ENCODE data around the gene CHCHD5. TPM values are rescaled to one million over a fixed set of nuclear protein-coding genes. Genes with fewer than 3 reads are reported as not detected.
"Not testable (repeated sequence)": the region's sequence is repeated elsewhere in the genome, so short reads cannot be mapped to it uniquely, and the experiment has no call there.

CHCHD5 gene
- total and polyA plus RNA-seq, 2 of the 4 experiments (the other 2 are of a cell fraction): 4.8 to 40.1 TPM

DNA sequence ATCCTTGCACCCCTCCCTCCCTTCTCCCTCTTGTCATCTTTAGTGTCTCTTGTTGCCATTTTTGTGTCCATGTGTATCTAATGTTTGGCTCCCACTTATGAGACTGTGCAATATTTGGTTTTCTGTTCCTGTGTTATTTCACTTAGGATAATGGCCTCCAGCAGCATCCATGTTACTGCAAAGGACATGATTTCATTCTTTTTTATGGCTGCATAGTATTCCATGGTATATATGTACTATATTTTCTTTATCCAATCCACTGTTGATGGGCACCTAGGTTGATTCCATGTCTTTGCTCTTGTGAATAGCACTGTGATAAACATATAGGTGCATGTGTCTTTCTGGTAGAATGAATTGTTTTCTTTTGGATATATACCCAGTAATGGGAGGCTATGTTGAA, 47.7 kb upstream of the CHCHD5 start:
- H3K27me3 ChIP-seq (ENCODE audit: control insufficient read depth, insufficient read depth, low read length); dilution Hi-C loops (cut with HindIII; ENCODE audit: low sequenced_read_pairs, unreplicated experiment); H3K18ac ChIP-seq (ENCODE audit: low read depth, low read length); H4K8ac ChIP-seq (ENCODE audit: low read depth in 2 of 2, low read length in 2 of 2); H2AFZ ChIP-seq (replicated peaks; ENCODE audit: low read length, poor library complexity); H3K4me1 ChIP-seq (ENCODE audit: control insufficient read depth, insufficient read depth, low read length); H3K4ac ChIP-seq (ENCODE audit: low read depth, low read length); POLR2A ChIA-PET (ENCODE audit: unreplicated experiment); H2AK5ac ChIP-seq (ENCODE audit: low read depth, low read length); H2BK120ac ChIP-seq (ENCODE audit: low read depth, low read length); H2AK9ac ChIP-seq (replicated peaks; ENCODE audit: low read depth, low read length, poor library complexity); H4K20me1 ChIP-seq (ENCODE audit: insufficient read depth, low read length); H2BK15ac ChIP-seq (ENCODE audit: low read depth, low read length); H3K27ac ChIP-seq (ENCODE audit: insufficient read depth, low read length); H3K23ac ChIP-seq (ENCODE audit: low read depth, low read length); H3K56ac ChIP-seq (ENCODE audit: extremely low read depth, insufficient read depth, low read length); BruUV-seq (replicated peaks); H2BK5ac ChIP-seq (ENCODE audit: low read depth, low read length, poor library complexity, severe bottlenecking); ATAC-seq (ENCODE audit: low read depth); H2BK20ac ChIP-seq (ENCODE audit: low read depth, low read length); H3K14ac ChIP-seq (replicated peaks; ENCODE audit: low read depth, low read length); H3K4me2 ChIP-seq (ENCODE audit: low read depth, low read length); H3K36me3 ChIP-seq (ENCODE audit: control insufficient read depth, insufficient read depth, low read length); intact Hi-C loops (cut with micrococcal nuclease); H3K79me1 ChIP-seq (ENCODE audit: low read depth in 1 of 2, low read length in 2 of 2); in situ Hi-C loops (cut with MboI; ENCODE audit: low sequenced_read_pairs); CTCF ChIA-PET; H4K91ac ChIP-seq (ENCODE audit: insufficient read depth, low read depth, low read length); H3K4me3 ChIP-seq (ENCODE audit: insufficient read depth, low read depth, low read length); H3K9ac ChIP-seq (ENCODE audit: low read depth, low read length); H4K5ac ChIP-seq (ENCODE audit: low read depth, low read length); DNase-seq; H3K9me1 ChIP-seq (ENCODE audit: insufficient read depth, low read length); H3K9me3 ChIP-seq (ENCODE audit: control insufficient read depth, insufficient read depth, low read length): not testable (repeated sequence)

Measured in IMR-90 (cell line).